ENCODE data around the gene CXCL8.
"Not testable (repeated sequence)": the region's sequence is repeated elsewhere in the genome, so short reads cannot be mapped to it uniquely, and the experiment has no call there.

DNA sequence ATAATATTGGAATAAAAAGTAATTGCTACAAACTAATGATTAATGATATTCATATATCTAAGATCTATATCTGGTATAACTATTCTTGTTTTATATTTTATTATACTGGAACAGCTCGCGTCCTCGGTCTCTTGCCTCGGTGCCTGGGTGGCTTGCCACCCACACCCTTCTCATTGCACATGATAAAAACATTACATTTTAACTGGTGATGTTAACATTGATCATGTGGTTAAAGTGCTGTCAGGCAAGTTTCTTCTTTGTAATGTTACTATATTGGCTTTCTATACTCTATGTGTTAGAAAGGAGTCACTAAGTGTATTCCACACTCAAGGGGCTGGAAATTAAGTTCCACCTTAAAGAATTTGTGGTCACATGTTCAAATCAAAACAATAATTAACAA, 34.0 kb downstream of the CXCL8 start:
- TF ChIP-seq, protein P1, sequence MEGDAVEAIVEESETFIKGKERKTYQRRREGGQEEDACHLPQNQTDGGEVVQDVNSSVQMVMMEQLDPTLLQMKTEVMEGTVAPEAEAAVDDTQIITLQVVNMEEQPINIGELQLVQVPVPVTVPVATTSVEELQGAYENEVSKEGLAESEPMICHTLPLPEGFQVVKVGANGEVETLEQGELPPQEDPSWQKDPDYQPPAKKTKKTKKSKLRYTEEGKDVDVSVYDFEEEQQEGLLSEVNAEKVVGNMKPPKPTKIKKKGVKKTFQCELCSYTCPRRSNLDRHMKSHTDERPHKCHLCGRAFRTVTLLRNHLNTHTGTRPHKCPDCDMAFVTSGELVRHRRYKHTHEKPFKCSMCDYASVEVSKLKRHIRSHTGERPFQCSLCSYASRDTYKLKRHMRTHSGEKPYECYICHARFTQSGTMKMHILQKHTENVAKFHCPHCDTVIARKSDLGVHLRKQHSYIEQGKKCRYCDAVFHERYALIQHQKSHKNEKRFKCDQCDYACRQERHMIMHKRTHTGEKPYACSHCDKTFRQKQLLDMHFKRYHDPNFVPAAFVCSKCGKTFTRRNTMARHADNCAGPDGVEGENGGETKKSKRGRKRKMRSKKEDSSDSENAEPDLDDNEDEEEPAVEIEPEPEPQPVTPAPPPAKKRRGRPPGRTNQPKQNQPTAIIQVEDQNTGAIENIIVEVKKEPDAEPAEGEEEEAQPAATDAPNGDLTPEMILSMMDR (conservative IDR thresholded peaks at IDR 0.05; ENCODE audit: low read depth, low read length), result not testable (repeated sequence)
- TF ChIP-seq EZH2 (IDR thresholded peaks at IDR 0.05; ENCODE audit: low read length, unreplicated experiment); EZH2phosphoT487 (IDR thresholded peaks at IDR 0.05; ENCODE audit: borderline replicate concordance, low read length): not testable (repeated sequence)
